Measurements from ENCODE around the gene EHMT1. TPM values are rescaled to one million over a fixed set of nuclear protein-coding genes. Genes with fewer than 3 reads are reported as not detected.

EHMT1 gene
- polyA plus RNA-seq, 1 of the 3 experiments (the other 2 are of a cell fraction) = 39.5 TPM

DNA sequence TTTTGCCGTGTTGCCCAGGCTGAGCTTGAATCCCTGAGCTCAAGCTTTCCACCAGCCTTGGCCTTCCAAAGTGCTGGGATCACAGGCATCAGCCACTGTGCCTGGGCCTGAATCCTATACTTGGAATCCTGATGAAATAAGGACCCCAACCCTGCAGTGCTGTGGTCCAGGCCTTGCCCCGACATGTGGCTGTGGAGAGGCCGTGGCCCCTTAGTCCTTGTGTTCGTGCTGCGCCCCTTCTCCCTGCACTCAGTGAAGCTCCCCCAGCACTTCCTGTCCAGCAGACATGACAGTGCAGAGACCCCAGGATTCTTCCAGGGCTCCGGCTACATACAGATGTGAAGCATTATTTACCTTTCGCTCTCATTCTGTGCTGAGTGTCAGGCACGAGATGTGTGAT lies 52.9 kb downstream of the EHMT1 start:
- POLR2A ChIA-PET = no interaction called here

More for the DNA sequence above, 52.9 kb downstream of the EHMT1 start:
- Histone ChIP-seq H3K27me3 (ENCODE audit: insufficient read depth) (no peaks in the 10 kb centered on the region), H3K4me3 (ENCODE audit: low read depth in 2 of 2, low read length in 1 of 2) (no peak overlapping the region), H3K9ac (no peak overlapping the region), H3F3A (replicated peaks; ENCODE audit: insufficient read depth) (peaks cover 17% of the 10 kb centered on the region), H3K9me2 (no peaks in the 10 kb centered on the region), H3K4me1 (ENCODE audit: control insufficient read depth in 1 of 2, insufficient read depth in 2 of 2, low read depth in 1 of 2, low read length in 1 of 2) (peaks cover 10 to 33% of the 10 kb centered on the region in 2 experiments; a peak in 3 of 4 replicates), H3K9me3 (no peaks in the 10 kb centered on the region), H3K4me2 (no peak overlapping the region), H4K20me1 (ENCODE audit: insufficient read depth) (peaks cover 88% of the 10 kb centered on the region), H3K36me3 (replicated peaks in 1 of 2; ENCODE audit: control insufficient read depth in 1 of 2, insufficient read depth in 2 of 2, low read length in 1 of 2) (no peaks in the 10 kb centered on the region), H3K79me2 (ENCODE audit: insufficient read depth) (peaks cover 94% of the 10 kb centered on the region), H3K27ac (ENCODE audit: low read depth in 2 of 2, low read length in 1 of 2) (no peak overlapping the region; a peak in 1 of 4 replicates), H2AFZ (ENCODE audit: low read depth) (no peak overlapping the region)
- CTCF ChIA-PET = interaction anchor here (0.6 to 3.9 kb wide), 4 partner anchors 9 to 69 kb away, joined by 3 to 35 read pairs (median 20); no protein-coding TSS in a partner anchor
- DNase-seq = no peak
- no peak for TF ChIP-seq TCF12 (IDR thresholded peaks at IDR 0.05)
- no peak for TF ChIP-seq RAD21 (IDR thresholded peaks at IDR 0.05; ENCODE audit: low read length)
- TF ChIP-seq, protein P1, sequence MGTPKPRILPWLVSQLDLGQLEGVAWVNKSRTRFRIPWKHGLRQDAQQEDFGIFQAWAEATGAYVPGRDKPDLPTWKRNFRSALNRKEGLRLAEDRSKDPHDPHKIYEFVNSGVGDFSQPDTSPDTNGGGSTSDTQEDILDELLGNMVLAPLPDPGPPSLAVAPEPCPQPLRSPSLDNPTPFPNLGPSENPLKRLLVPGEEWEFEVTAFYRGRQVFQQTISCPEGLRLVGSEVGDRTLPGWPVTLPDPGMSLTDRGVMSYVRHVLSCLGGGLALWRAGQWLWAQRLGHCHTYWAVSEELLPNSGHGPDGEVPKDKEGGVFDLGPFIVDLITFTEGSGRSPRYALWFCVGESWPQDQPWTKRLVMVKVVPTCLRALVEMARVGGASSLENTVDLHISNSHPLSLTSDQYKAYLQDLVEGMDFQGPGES (IDR thresholded peaks at IDR 0.05; ENCODE audit: low read depth, low read length) = no peak
- no peak for TF ChIP-seq GATA2 (CRISPR knock-in tag; IDR thresholded peaks at IDR 0.05)
- no peak for TF ChIP-seq ZBTB33 (IDR thresholded peaks at IDR 0.05; ENCODE audit: borderline replicate concordance, low read depth)
- TF ChIP-seq EP300 (IDR thresholded peaks at IDR 0.05; ENCODE audit: borderline replicate concordance in 1 of 2, low read depth in 1 of 2, low read length in 1 of 2) = no peak
- TF ChIP-seq MXI1 (IDR thresholded peaks at IDR 0.05; ENCODE audit: low read depth, low read length) = no peak
- TF ChIP-seq PBX3 (IDR thresholded peaks at IDR 0.05) = no peak
- TF ChIP-seq MEF2A (IDR thresholded peaks at IDR 0.05; ENCODE audit: borderline replicate concordance, low read depth) = no peak
- 87% methylated on average over 8 of the region's 8 CpGs for WGBS (ENCODE audit: low lambda C conversion rate)
